Stomach smooth muscle (tissue), 2 donors: ENCODE measurements around the gene MOSPD3.

ENCODE experiments used
- H3K27ac ChIP-seq: one replicate; pipeline ENCODE4 v1.7.0; 2013; ENCODE audit warnings: mild to moderate bottlenecking, low read length, inconsistent platforms
- H3K27me3 ChIP-seq, 2 donors: one replicate each; pipeline ENCODE4 v1.7.0; 2013; ENCODE audit warnings: low read length in 2 of 2; ENCODE audit not compliant: insufficient read depth in 2 of 2, control insufficient read depth in 1 of 2
- H3K36me3 ChIP-seq, 2 donors: one replicate each; pipeline ENCODE4 v1.7.0; 2013; ENCODE audit warnings: low read length in 2 of 2; ENCODE audit not compliant: control insufficient read depth in 2 of 2, insufficient read depth in 2 of 2
- H3K4me1 ChIP-seq: one replicate; pipeline ENCODE4 v1.7.0; 2013; ENCODE audit warnings: low read length; ENCODE audit not compliant: control insufficient read depth, insufficient read depth
- H3K4me3 ChIP-seq, 2 donors: one replicate each; pipeline ENCODE4 v1.7.0; 2013; ENCODE audit warnings: low read length in 2 of 2
- H3K9ac ChIP-seq, 2 donors: one replicate each; pipeline ENCODE4 v1.7.0; 2013; ENCODE audit warnings: low read length in 2 of 2, mild to moderate bottlenecking in 1 of 2
- H3K9me3 ChIP-seq, 2 donors: one replicate each; pipeline ENCODE4 v1.7.0; 2013; ENCODE audit warnings: low read length in 2 of 2; ENCODE audit not compliant: control insufficient read depth in 2 of 2
- donor health status: healthy.
- donor health status: Pancreatic carcinoma.

The MOSPD3 gene

DNA sequence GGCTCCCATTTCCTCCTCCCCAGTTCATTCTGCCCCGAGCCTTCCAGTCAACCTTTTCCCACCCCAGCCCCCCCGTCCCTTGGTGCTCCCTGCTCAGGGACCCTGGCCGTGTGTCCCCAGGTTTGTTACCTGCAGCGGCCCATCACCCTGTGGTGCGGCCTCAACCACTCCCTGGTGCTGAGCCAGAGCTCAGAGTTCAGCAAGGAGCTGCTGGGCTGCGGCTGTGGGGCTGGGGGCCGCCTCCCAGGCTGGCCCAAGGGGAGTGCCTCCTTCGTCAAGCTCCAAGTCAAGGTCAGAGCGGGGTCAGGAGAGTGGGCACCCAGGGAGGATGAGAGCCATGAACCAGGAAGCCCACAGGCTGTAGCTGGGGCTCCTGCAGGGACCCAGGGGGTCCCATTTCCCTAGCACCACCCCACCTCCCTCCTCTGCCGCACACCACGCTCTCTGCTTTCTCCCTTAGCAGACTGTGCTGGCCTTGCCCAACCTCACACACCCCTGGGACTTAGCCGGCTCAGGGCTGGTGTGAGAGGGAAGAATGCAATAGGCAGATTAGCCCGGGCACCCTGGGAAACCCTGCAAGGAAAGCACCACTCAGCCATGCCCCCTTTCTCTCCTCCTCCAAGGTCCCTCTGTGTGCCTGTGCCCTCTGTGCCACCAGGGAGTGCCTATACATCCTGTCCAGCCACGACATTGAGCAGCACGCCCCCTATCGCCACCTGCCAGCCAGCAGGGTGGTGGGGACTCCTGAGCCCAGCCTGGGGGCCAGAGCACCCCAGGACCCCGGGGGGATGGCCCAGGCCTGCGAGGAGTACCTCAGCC, 12.2 kb upstream of the MOSPD3 start:
- Histone ChIP-seq H3K9ac (no peak overlapping the region), H3K4me3 (no peak overlapping the region), H3K9me3 (no peaks in the 10 kb centered on the region), H3K27me3 (no peaks in the 10 kb centered on the region), H3K27ac (no peak overlapping the region), H3K4me1 (peaks cover 24% of the 10 kb centered on the region), H3K36me3 (no peaks in the 10 kb centered on the region)

DNA sequence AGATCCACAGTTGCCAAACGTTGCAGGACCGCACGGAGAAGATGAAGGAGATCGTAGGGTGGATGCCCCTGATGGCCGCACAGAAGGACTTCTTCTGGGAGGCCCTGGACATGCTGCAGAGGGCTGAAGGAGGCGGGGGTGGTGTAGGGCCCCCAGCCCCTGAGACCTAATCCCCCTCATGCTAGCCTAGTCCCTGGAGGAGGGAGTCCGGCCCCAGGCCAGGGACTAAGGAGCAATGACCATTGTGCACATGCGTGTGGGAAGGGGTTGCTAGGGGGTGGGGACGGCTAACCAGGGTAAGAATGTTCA, 11.7 kb upstream of the MOSPD3 start:
- Histone ChIP-seq H3K36me3 (no peaks in the 10 kb centered on the region), H3K27me3 (no peaks in the 10 kb centered on the region), H3K4me3 (no peak overlapping the region), H3K4me1 (peaks cover 29% of the 10 kb centered on the region), H3K27ac (no peak overlapping the region), H3K9me3 (no peaks in the 10 kb centered on the region), H3K9ac (no peak overlapping the region)

DNA sequence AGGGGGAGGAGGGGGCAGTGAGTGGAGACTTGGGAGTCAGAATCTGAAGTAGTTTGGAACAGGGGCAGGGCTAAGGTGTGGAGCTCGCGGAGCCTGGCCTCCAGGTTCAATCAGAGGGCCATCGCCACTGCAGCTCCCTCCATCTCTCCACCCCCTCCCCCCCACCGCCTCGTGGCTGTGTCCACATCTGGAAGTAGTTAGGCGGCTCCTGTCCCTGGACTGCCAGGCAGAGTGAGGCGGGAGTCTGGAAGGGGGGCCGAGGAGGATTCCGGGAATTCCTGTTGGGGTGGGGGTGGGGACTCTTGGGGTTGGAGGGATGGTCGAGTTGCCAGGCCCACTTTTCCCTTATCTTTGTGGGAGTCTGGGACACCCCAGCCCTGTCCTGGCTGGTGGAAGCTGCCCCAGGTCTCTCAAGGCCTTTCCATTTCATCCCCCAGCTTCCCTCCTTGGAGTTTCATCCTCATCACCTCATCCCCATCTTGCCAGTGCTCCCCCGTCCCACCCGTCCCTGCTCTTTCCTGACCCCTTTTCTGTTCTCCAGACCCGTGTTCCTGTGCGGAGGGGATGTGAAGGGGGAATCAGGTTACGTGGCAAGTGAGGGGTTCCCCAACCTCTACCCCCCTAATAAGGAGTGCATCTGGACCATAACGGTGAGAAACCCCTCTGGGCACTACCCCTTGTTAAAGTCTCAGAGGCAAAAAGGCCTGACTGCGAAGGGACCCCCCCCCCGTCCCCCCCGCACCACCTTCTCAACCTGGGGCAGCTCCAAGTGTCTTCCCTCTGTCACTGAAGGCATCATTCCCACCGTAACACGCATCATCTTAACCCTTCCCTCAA, 9.2 kb upstream of the MOSPD3 start:
- peak overlapping the region; percentile 62 to 78 for H3K4me3 ChIP-seq
- no peaks in the 10 kb centered on the region for H3K36me3 ChIP-seq
- H3K27ac ChIP-seq: peak overlapping the region; percentile 46
- H3K27me3 ChIP-seq: no peaks in the 10 kb centered on the region
- H3K9me3 ChIP-seq: no peaks in the 10 kb centered on the region
- H3K9ac ChIP-seq: peak overlapping the region; percentile 36 to 53
- peaks cover 30% of the 10 kb centered on the region for H3K4me1 ChIP-seq

DNA sequence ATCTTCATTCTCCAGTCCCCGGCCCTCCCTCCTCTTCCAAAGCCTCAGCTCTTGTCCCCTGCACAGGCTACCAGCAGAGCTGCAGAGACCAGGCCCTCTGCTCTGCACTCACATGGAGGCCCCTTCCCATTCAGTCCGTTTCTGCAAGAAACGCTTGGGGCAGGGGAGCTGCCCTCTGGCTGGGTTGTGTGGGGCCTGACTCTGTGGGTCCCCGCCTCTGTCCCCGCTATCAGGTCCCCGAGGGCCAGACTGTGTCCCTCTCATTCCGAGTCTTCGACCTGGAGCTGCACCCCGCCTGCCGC, 8.7 kb upstream of the MOSPD3 start:
- Histone ChIP-seq H3K9me3 (no peaks in the 10 kb centered on the region), H3K4me1 (peaks cover 30% of the 10 kb centered on the region), H3K27ac (peak overlapping the region; percentile 46), H3K9ac (peak overlapping the region; percentile 36 to 53), H3K4me3 (peak overlapping the region; percentile 62 to 78), H3K27me3 (no peaks in the 10 kb centered on the region), H3K36me3 (no peaks in the 10 kb centered on the region)

DNA sequence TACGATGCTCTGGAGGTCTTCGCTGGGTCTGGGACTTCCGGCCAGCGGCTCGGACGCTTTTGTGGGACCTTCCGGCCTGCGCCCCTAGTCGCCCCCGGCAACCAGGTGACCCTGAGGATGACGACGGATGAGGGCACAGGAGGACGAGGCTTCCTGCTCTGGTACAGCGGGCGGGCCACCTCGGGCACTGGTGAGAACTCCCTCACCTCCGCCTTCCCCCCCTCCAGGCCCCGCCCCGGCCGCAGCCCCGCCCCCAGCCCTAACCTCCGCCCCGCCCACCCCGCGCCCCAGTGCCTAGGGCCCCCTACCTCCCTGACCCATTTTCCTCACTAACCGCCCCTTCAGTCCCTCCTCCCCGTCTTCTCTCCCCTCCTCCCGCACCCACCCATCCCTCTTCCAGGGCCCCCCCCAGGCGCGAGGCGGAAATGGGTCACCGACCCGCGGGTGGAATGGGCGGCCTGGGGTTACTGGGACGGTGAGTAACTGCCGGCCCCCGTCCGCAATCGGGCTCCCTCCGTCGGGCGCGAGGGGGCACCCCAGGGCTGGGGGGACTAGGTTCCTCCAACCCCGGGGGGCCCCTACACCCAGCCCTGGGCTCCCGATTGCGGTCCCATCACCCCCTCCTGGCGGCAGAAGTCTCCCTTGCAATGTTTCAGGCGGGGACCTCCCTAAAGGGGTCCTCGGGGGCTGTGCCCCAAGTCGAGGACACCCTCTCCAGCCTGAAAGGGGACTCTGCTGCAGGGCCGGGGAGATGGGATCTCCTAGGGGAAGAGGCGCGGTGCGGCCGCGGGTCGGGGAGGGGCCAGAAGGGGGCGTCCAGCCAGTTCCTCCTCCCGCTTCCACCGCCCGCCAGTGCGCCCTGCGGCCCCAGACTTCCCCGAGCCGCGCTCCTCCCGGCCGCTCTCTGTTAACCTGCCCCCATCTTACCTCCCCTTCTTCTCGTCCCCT, 8.0 kb upstream of the MOSPD3 start:
- peak overlapping the region; percentile 55 to 57 for H3K9ac ChIP-seq
- no peaks in the 10 kb centered on the region for H3K36me3 ChIP-seq
- H3K4me1 ChIP-seq: peaks cover 30% of the 10 kb centered on the region
- H3K27ac ChIP-seq: no peak overlapping the region
- H3K4me3 ChIP-seq: peak overlapping the region; percentile 78
- no peaks in the 10 kb centered on the region for H3K9me3 ChIP-seq
- no peaks in the 10 kb centered on the region for H3K27me3 ChIP-seq

GRCh38 chr7:100604976-100605911, 7.1 kb upstream of the MOSPD3 start:
- Histone ChIP-seq H3K4me1 (peaks cover 30% of the 10 kb centered on the region), H3K9me3 (no peaks in the 10 kb centered on the region), H3K9ac (peak overlapping the region in 1 of 2 donors; percentile 57), H3K36me3 (no peaks in the 10 kb centered on the region), H3K27ac (no peak overlapping the region), H3K4me3 (peak overlapping the region; percentile 78), H3K27me3 (no peaks in the 10 kb centered on the region)

DNA sequence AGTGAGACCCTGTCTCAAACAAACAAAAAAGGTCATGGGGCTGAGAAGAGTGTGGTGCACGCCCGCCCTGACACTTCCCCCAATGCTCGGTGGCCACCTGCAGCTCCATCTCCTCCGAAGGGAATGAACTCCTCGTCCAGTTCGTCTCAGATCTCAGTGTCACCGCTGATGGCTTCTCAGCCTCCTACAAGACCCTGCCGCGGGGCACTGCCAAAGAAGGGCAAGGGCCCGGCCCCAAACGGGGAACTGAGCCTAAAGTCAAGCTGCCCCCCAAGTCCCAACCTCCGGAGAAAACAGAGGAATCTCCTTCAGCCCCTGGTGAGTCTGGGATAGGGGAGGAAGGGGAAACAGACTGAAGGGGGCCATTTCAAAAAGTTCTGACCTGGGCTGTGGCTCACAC, 6.0 kb upstream of the MOSPD3 start:
- Histone ChIP-seq H3K9ac (no peak overlapping the region), H3K36me3 (no peaks in the 10 kb centered on the region), H3K27me3 (no peaks in the 10 kb centered on the region), H3K4me1 (peaks cover 30% of the 10 kb centered on the region), H3K4me3 (no peak overlapping the region), H3K27ac (no peak overlapping the region), H3K9me3 (no peaks in the 10 kb centered on the region)

- Histone ChIP-seq H3K27me3 (no peaks in the 10 kb centered on the region), H3K9ac (no peak overlapping the region), H3K27ac (no peak overlapping the region), H3K36me3 (no peaks in the 10 kb centered on the region), H3K4me3 (no peak overlapping the region), H3K9me3 (no peaks in the 10 kb centered on the region), H3K4me1 (peaks cover 31% of the 10 kb centered on the region)
These were observed 5.2 kb upstream of the MOSPD3 start for GRCh38 chr7:100607111-100607510.

DNA sequence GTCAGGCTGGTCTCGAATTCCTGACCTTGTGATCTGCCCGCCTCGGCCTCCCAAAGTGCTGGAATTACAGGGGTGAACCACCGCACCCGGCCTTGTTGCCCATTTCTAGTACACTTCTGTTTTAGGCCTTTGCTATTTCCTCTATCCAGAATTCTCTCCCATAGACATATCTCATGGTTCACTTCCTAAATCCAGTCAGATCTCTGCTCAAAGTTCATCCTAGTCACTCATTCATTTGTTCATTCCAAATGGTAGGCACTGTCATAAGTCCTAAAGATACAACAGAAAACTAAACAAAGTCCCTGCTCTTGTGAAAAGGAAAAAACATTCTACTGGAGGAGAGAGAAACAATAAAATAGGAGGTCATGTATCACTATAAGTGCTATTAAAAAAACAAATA, 2.4 kb upstream of the MOSPD3 start:
- Histone ChIP-seq H3K9me3 (no peaks in the 10 kb centered on the region), H3K27ac (no peak overlapping the region), H3K4me3 (no peak overlapping the region), H3K9ac (no peak overlapping the region), H3K4me1 (peaks cover 22% of the 10 kb centered on the region), H3K36me3 (peaks cover 0 to 2% of the 10 kb centered on the region in 2 donors), H3K27me3 (no peaks in the 10 kb centered on the region)
